Thyroid gland (tissue), 4 donors: ENCODE measurements around the gene SEC11A. TPM values are rescaled to one million over a fixed set of nuclear protein-coding genes. Genes with fewer than 3 reads are reported as not detected.
"Not testable (repeated sequence)": the region's sequence is repeated elsewhere in the genome, so short reads cannot be mapped to it uniquely, and the experiment has no call there.

Experiments used
- DNase-seq, 2 donors: peaks; one replicate each; pipeline ENCODE4 v3.0.0-alpha.2; 2019
- H3K27ac ChIP-seq, 3 donors: fragments of 200-600 bp; sonication (generic); 1 replicate in 2 of 3; 2 replicates in 1 of 3; pipeline ENCODE4 v1.5.1; 2016 to 2019; ENCODE audit warnings: mild to moderate bottlenecking in 1 of 3, moderate library complexity in 1 of 3
- H3K27me3 ChIP-seq: fragments of 200-600 bp; sonication (generic); one replicate; pipeline ENCODE4 v1.5.1; 2019
- H3K36me3 ChIP-seq, 2 donors: fragments of 200-600 bp; sonication (generic); one replicate each; pipeline ENCODE4 v1.5.1; 2016 to 2019
- H3K4me1 ChIP-seq, 2 donors: fragments of 200-600 bp; sonication (generic); one replicate each; pipeline ENCODE4 v1.5.1; 2017 to 2019
- H3K4me3 ChIP-seq, 3 donors: fragments of 200-600 bp; sonication (generic); replicated peaks in 1 of 3; 1 replicate in 2 of 3; 2 replicates in 1 of 3; pipeline ENCODE4 v1.5.1; 2016; ENCODE audit warnings: mild to moderate bottlenecking in 1 of 3
- H3K9me3 ChIP-seq: fragments of 200-600 bp; sonication (generic); one replicate; pipeline ENCODE4 v1.5.1; 2017
- POLR2A ChIP-seq, 2 donors: fragments of 450-650 bp; IDR thresholded peaks; one replicate each; pipeline ENCODE4 v1.6.1; 2017; ENCODE audit warnings: antibody characterized with exemption in 2 of 2, mild to moderate bottlenecking in 2 of 2, moderate library complexity in 1 of 2
- WGBS, 2 donors: methylation state at CpG; one replicate each; pipeline ENCODE4 v1.1.5; 2017; 5-methylcytosine and 5-hydroxymethylcytosine counted together
- intact Hi-C: fragments of 100-400 bp; cut with DNase I; formaldehyde crosslinking; loops from one replicate; pipeline ENCODE4 v1.15.1; 2023
- total RNA-seq, 4 donors: library from RNA; depleted of rRNA; stranded (reverse); fragments of >200 nt; gene quantifications; one replicate each; pipeline ENCODE4 v1.2.3, GENCODE V29; 2016
- TF ChIP-seq, protein P1 (sequence below), 6 experiments: fragments of 200-600 bp in 3 of 6; fragments of 450-650 bp in 3 of 6; sonication (generic) in 3 of 6; IDR thresholded peaks; one replicate each; pipeline ENCODE4 v1.5.1; 2016 to 2019; ENCODE audit warnings: antibody characterized with exemption in 6 of 6, mild to moderate bottlenecking in 2 of 6, inconsistent platforms in 1 of 6, moderate library complexity in 1 of 6

Gene SEC11A
- total RNA-seq, 4 donors from 2014 or later, result 170 to 304 (median 182) TPM

DNA sequence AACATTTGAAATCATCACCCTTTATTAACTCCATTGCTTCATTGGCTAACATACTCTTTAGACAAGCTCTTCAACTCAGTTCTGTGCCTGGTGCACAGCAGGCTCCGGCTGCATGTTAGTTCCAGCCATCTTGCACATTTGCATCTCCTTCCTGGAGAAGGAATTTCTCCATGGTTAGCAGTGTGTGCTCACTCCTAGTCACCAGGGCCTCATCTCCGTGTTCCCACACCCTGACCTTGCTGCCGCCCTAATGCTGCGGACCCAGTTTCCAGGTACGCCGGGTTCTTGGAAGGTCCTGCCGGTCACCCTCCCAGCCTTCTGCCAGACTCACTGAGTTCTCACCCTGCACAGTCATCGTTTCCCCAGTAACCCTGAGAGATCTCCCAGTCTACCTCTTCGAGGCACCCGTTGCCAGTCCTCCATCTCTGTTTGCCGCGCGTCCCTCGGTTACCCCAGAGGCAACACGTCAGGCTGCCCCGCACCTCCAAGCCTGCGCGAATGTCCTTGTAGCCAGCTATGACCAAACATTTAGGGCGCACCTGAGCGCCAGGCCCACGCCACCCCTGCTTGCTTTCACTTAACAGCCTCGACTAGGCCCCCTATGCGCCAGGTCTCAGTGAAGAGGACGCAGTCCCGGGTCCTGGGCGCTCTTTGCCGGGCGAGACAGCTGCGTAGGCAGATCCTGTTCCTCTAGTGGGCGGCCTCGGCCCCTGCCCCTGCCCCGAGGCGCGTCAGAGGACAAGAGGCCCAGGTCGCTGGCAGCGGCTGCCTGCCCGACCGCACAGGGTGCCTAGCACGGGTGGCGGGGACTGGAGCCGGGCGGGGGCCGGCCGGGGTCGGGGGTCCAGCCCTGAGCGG, 31.7 kb upstream of the SEC11A start:
- peak overlapping the region; percentile 46 to 97 (median 75) for H3K4me3 ChIP-seq
- TF ChIP-seq, protein P1, sequence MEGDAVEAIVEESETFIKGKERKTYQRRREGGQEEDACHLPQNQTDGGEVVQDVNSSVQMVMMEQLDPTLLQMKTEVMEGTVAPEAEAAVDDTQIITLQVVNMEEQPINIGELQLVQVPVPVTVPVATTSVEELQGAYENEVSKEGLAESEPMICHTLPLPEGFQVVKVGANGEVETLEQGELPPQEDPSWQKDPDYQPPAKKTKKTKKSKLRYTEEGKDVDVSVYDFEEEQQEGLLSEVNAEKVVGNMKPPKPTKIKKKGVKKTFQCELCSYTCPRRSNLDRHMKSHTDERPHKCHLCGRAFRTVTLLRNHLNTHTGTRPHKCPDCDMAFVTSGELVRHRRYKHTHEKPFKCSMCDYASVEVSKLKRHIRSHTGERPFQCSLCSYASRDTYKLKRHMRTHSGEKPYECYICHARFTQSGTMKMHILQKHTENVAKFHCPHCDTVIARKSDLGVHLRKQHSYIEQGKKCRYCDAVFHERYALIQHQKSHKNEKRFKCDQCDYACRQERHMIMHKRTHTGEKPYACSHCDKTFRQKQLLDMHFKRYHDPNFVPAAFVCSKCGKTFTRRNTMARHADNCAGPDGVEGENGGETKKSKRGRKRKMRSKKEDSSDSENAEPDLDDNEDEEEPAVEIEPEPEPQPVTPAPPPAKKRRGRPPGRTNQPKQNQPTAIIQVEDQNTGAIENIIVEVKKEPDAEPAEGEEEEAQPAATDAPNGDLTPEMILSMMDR (IDR thresholded peaks at IDR 0.05), result no peak
- TF ChIP-seq POLR2A (IDR thresholded peaks at IDR 0.05), result peak; percentile 7 to 64
- DNase-seq, result peak; percentile 73 to 77
- no peaks in the 10 kb centered on the region for H3K36me3 ChIP-seq
- no peaks in the 10 kb centered on the region for H3K27me3 ChIP-seq
- no peaks in the 10 kb centered on the region for H3K9me3 ChIP-seq
- peak overlapping the region; percentile 98 to 100 (median 99) for H3K27ac ChIP-seq
- 0 to 2% methylated on average over 18 to 20 of the region's 46 CpGs for WGBS, 2 donors
- intact Hi-C loops, result loop anchor here (10.0 kb wide), 2 partner anchors 93 to 153 kb away; partner anchors contain the start of genes NMB and WDR73
- H3K4me1 ChIP-seq, result peaks cover 25 to 43% of the 10 kb centered on the region in 2 donors

DNA sequence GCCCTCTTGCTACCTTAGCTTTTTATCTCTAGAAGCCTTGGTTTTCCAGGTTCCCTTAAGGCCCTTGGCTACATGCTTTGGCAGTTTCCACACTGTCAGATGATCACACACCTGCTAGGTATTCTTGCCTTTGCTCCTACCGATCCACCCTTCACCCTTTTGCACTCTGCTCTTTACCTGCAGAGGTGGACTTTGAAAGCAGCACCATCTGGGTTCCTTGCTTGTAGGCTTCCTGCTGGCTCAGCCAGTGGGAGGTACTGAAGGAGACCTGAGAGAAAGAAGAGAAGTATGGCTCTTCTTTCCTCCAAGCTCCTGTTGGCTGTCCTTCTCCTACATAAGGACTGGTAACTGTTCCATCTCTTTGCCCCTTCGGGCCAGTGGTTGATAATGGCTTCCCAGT, 25.2 kb upstream of the SEC11A start:
- TF ChIP-seq POLR2A (IDR thresholded peaks at IDR 0.05), result no peak
- intact Hi-C loops, result loop anchor here (10.0 kb wide), 2 partner anchors 86 to 146 kb away; partner anchors contain the start of genes NMB and WDR73
- no peak for DNase-seq
- Histone ChIP-seq H3K36me3 (no peaks in the 10 kb centered on the region), H3K27me3 (no peaks in the 10 kb centered on the region), H3K9me3 (no peaks in the 10 kb centered on the region), H3K4me3 (no peak overlapping the region), H3K4me1 (peaks cover 6 to 7% of the 10 kb centered on the region in 2 donors), H3K27ac (no peak overlapping the region)
- 78 to 81% methylated on average over 2 of the region's 2 CpGs for WGBS, 2 donors

DNA sequence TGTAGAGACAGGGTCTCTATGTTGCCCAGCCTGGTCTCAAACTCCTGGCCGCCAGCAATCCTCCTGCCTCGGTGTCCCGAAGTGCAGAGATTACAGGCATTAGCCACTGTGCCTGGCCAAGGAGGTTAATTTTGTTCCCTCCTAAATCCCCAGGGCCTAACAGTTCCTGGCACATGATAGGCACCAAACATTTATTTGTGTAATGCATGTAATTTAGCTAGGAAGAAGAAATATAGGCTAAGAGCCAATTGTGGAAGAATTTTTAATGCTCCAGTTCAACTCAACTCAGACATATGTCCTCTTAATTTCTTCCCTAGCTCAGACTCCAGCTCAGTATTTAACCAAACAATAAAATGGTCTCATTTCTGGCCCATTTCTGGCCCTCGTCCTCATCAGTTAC, 24.8 kb upstream of the SEC11A start:
- Histone ChIP-seq H3K27me3 (no peaks in the 10 kb centered on the region), H3K27ac (no peak overlapping the region), H3K9me3 (no peaks in the 10 kb centered on the region), H3K36me3 (no peaks in the 10 kb centered on the region), H3K4me1 (peaks cover 6 to 7% of the 10 kb centered on the region in 2 donors), H3K4me3 (no peak overlapping the region)
- intact Hi-C loops, result loop anchor here (10.0 kb wide), 2 partner anchors 86 to 146 kb away; partner anchors contain the start of genes NMB and WDR73
- no peak for TF ChIP-seq POLR2A (IDR thresholded peaks at IDR 0.05)
- TF ChIP-seq, protein P1 (IDR thresholded peaks at IDR 0.05), result no peak
- WGBS, 2 donors, result 89 to 92% methylated on average over 4 of the region's 4 CpGs
- DNase-seq, result no peak

DNA sequence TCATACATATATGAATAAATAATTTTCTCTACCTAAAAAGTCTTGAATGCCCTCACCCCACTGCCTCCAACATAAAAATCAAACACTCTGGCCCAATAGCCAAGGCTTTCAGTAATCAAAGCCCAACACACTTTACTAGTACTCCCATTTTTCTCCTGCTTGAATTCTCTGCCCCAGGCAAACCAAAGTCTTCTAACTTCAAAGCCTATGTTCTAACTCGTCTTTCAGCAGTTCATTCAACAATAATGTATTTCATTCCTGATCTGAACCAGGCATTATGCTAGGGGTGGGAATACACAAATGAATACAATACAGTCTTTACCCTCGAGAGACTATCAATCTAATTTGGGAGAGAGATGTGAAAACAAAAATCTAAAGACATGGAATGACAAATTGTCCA, 21.1 kb upstream of the SEC11A start:
- 74 to 84% methylated on average over 2 of the region's 2 CpGs for WGBS, 2 donors
- no peak for DNase-seq
- no peak for TF ChIP-seq POLR2A (IDR thresholded peaks at IDR 0.05)
- TF ChIP-seq, protein P1 (IDR thresholded peaks at IDR 0.05), result no peak

DNA sequence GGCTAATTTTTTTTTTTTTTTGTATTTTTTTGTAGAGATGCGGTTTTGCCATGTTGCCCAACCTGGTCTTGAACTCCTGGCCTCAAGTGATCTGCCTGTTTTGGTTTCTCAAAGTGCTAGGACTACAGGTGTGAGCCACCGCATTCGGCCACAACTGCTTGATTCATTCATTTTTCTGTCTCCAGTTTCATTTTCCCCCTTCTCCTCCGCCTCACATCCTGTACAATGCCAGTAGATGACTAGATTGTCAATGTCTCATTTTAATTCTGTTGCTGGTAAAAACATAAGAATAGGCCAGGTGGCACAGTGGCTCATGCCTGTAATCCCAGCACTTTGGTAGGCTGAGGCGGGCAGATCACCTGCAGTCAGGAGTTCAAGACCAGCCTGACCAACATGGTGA, 20.4 kb upstream of the SEC11A start:
- TF ChIP-seq, protein P1 (IDR thresholded peaks at IDR 0.05), result no peak
- TF ChIP-seq POLR2A (IDR thresholded peaks at IDR 0.05), result no peak
- H3K27ac ChIP-seq, result no peak overlapping the region

More for the DNA sequence above, 21.1 kb upstream of the SEC11A start:
- intact Hi-C loops, result no loop called here
- H3K9me3 ChIP-seq, result no peaks in the 10 kb centered on the region
- H3K4me1 ChIP-seq, result peaks cover 3 to 4% of the 10 kb centered on the region in 2 donors
- no peaks in the 10 kb centered on the region for H3K36me3 ChIP-seq
- H3K27ac ChIP-seq, result no peak overlapping the region
- no peak overlapping the region for H3K4me3 ChIP-seq
- H3K27me3 ChIP-seq, result no peaks in the 10 kb centered on the region

DNA sequence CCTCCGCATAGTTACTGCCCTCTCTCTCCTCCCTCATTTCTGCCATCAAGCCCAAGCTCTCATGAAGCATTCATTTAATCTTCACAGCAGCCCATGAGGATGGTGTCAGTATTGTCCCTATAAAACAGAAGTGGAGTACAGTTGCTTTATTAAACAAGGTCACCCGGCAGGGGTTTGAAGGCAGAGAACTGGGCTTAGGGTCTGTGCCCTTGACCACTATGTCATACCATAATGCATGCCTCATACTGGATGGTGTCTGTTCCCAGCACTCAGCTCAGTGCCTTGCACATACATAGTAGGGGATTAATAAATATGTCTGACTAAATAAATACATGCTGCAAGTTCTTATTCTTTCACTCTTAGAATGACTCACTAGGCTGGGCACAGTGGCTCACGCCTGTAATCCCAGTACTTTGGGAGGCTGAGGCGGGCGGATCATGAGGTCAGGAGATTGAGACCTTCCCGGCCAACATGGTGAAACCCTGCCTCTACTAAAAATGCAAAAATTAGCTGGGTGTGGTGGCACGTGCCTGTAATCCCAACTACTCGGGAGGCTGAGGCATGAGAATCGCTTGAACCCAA, 19.6 kb upstream of the SEC11A start:
- 81 to 84% methylated on average over 8 to 9 of the region's 9 CpGs for WGBS, 2 donors
- H3K4me3 ChIP-seq, H3K27me3 ChIP-seq, DNase-seq, intact Hi-C loops, H3K36me3 ChIP-seq, H3K4me1 ChIP-seq, H3K9me3 ChIP-seq: not testable (repeated sequence)
- peak overlapping the region in 2 of 3 donors; percentile 30 to 70 for H3K27ac ChIP-seq

More for the DNA sequence above, 20.4 kb upstream of the SEC11A start:
- H3K36me3 ChIP-seq, result no peaks in the 10 kb centered on the region
- no peak for DNase-seq
- no peak overlapping the region for H3K4me3 ChIP-seq
- no peaks in the 10 kb centered on the region for H3K27me3 ChIP-seq
- peaks cover 3 to 4% of the 10 kb centered on the region in 2 donors for H3K4me1 ChIP-seq
- intact Hi-C loops, result no loop called here
- no peaks in the 10 kb centered on the region for H3K9me3 ChIP-seq
- WGBS, 2 donors, result 92 to 94% methylated on average over 5 of the region's 5 CpGs
